ENCODE data around the gene CENATAC.
A peak's percentile ranks its signal among the peaks of the same experiment; 100 is the strongest.

CENATAC gene

DNA sequence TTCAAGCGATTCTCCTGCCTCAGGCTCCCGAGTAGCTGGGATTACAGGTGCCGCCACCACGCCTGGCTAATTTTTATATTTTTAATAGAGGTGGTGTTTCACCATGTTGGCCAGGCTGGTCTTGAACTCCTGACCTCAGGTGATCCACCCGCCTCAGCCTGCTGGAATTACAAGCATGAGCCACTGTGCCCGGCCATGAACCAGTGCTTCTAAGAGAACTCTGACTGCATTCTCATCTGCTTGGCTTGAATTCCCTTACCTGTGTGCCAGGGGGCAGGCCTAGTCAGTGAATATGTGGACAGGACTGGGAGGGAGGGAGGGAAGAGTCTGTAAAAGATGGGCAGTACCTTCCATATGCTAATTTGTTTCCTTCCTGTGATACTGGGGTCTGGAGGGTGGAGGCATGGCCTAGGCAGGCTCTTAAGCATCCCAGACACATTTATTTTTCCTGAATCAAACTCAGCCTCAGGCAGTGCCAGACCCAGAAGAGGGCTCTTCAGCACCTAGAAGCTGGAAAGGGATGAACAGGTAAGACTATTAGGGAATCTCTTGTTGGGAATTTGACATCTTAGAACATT is 13.6 kb downstream of the CENATAC start:
- H3K9me3 ChIP-seq (ENCODE audit: severe bottlenecking): no peaks in the 10 kb centered on the region
- 0 out of 3 replicates have a peak, but pooled peaks have one; percentile 3 for ATAC-seq (ENCODE audit: low read depth)
- H3K4me1 ChIP-seq (ENCODE audit: insufficient read depth, poor library complexity, severe bottlenecking): peaks cover 4% of the 10 kb centered on the region
- TF ChIP-seq, protein P1, sequence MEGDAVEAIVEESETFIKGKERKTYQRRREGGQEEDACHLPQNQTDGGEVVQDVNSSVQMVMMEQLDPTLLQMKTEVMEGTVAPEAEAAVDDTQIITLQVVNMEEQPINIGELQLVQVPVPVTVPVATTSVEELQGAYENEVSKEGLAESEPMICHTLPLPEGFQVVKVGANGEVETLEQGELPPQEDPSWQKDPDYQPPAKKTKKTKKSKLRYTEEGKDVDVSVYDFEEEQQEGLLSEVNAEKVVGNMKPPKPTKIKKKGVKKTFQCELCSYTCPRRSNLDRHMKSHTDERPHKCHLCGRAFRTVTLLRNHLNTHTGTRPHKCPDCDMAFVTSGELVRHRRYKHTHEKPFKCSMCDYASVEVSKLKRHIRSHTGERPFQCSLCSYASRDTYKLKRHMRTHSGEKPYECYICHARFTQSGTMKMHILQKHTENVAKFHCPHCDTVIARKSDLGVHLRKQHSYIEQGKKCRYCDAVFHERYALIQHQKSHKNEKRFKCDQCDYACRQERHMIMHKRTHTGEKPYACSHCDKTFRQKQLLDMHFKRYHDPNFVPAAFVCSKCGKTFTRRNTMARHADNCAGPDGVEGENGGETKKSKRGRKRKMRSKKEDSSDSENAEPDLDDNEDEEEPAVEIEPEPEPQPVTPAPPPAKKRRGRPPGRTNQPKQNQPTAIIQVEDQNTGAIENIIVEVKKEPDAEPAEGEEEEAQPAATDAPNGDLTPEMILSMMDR (IDR thresholded peaks at IDR 0.05; ENCODE audit: poor library complexity, severe bottlenecking): no peak
- no peak for DNase-seq (ENCODE audit: low spot score)
- H3K4me3 ChIP-seq (ENCODE audit: severe bottlenecking): no peak overlapping the region
- no peaks in the 10 kb centered on the region for H3K27me3 ChIP-seq (ENCODE audit: insufficient read depth, poor library complexity, severe bottlenecking)
- no peak overlapping the region for H3K27ac ChIP-seq (ENCODE audit: poor library complexity, severe bottlenecking)
- peaks cover 79% of the 10 kb centered on the region for H3K36me3 ChIP-seq (ENCODE audit: low read depth)

- ATAC-seq (ENCODE audit: low read depth): no peak
- TF ChIP-seq, protein P1 (IDR thresholded peaks at IDR 0.05; ENCODE audit: poor library complexity, severe bottlenecking): no peak
- peaks cover 79% of the 10 kb centered on the region for H3K36me3 ChIP-seq (ENCODE audit: low read depth)
- no peak for DNase-seq (ENCODE audit: low spot score)
- no peaks in the 10 kb centered on the region for H3K27me3 ChIP-seq (ENCODE audit: insufficient read depth, poor library complexity, severe bottlenecking)
- H3K4me1 ChIP-seq (ENCODE audit: insufficient read depth, poor library complexity, severe bottlenecking): peaks cover 12% of the 10 kb centered on the region
- H3K27ac ChIP-seq (ENCODE audit: poor library complexity, severe bottlenecking): no peak overlapping the region
- H3K9me3 ChIP-seq (ENCODE audit: severe bottlenecking): no peaks in the 10 kb centered on the region
- H3K4me3 ChIP-seq (ENCODE audit: severe bottlenecking): no peak overlapping the region
These were observed 14.8 kb downstream of the CENATAC start for GRCh38 chr11:119012629-119013170.

DNA sequence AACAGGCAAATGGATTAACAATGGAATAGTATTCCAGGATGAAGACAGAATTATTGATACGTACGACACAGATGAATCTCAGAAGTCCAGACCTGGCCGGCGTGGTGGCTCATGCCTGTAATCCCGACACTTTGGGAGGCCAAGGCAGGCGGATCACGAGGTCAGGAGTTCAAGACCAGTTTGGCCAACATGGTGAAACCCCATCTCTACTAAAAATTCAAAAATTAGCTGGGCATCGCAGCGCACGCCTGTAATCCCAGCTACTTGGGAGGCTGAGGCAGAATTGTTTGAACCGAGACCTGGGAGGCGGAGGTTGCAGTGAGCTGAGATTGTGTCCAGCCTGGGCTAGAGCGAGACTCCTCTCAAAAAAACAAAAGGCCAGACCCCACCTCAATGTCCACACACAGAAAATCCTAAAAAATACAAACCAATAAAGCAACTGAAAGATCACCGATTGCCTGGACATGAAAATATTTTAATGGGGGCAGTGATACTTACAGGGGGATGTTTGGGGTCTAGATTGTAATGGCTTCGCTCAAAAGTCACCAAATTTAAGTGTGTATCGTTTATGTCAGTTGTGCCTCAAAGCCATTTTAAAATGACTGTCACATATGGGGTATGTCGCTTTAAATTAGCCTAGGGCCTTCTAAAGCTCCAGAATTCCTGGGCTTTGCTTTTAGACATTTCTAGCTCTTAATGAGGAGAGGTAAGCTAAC is 16.4 kb downstream of the CENATAC start:
- H3K27ac ChIP-seq (ENCODE audit: poor library complexity, severe bottlenecking): peak overlapping the region; percentile 82
- DNase-seq (ENCODE audit: low spot score) (no peak), ATAC-seq (ENCODE audit: low read depth) (no peak)
- peaks cover 65% of the 10 kb centered on the region for H3K36me3 ChIP-seq (ENCODE audit: low read depth)
- TF ChIP-seq, protein P1 (IDR thresholded peaks at IDR 0.05; ENCODE audit: poor library complexity, severe bottlenecking): no peak
- no peak overlapping the region for H3K4me3 ChIP-seq (ENCODE audit: severe bottlenecking)
- H3K27me3 ChIP-seq (ENCODE audit: insufficient read depth, poor library complexity, severe bottlenecking): no peaks in the 10 kb centered on the region
- peaks cover 12% of the 10 kb centered on the region for H3K4me1 ChIP-seq (ENCODE audit: insufficient read depth, poor library complexity, severe bottlenecking)
- H3K9me3 ChIP-seq (ENCODE audit: severe bottlenecking): no peaks in the 10 kb centered on the region

DNA sequence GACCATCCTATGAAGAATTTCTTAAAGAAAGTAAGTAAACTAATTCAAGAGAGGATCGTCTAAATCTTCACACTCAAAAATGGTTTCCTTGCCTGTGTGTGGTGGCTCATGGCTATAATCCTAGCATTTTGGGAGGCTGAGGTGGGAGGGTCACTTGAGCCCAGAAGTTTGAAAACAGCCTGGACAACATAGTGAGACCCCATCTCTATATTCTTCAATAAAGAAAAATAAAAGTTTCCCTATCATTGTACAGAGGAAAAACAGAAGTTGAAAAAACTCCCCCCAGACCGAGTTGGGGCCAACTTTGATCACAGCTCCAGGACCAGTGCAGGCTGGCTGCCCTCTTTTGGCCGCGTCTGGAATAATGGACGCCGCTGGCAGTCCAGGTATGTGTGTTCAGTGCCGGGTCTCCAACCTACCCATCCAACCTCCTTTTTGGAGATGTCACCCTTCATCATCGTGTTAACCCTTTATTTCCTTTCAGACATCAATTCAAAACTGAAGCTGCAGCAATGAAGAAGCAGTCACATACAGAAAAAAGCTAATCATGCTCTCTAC is 17.2 kb downstream of the CENATAC start:
- H3K4me1 ChIP-seq (ENCODE audit: insufficient read depth, poor library complexity, severe bottlenecking): peaks cover 15% of the 10 kb centered on the region
- TF ChIP-seq, protein P1 (IDR thresholded peaks at IDR 0.05; ENCODE audit: poor library complexity, severe bottlenecking): peak; percentile 40
- no peak for DNase-seq (ENCODE audit: low spot score)
- H3K4me3 ChIP-seq (ENCODE audit: severe bottlenecking): no peak overlapping the region
- peaks cover 69% of the 10 kb centered on the region for H3K36me3 ChIP-seq (ENCODE audit: low read depth)
- no peaks in the 10 kb centered on the region for H3K27me3 ChIP-seq (ENCODE audit: insufficient read depth, poor library complexity, severe bottlenecking)
- no peak for ATAC-seq (ENCODE audit: low read depth)
- H3K9me3 ChIP-seq (ENCODE audit: severe bottlenecking): no peaks in the 10 kb centered on the region
- H3K27ac ChIP-seq (ENCODE audit: poor library complexity, severe bottlenecking): peak overlapping the region; percentile 82
